Measurements from ENCODE around the gene TRIM13.
"Not testable (repeated sequence)": the region's sequence is repeated elsewhere in the genome, so short reads cannot be mapped to it uniquely, and the experiment has no call there.

Gene TRIM13

DNA sequence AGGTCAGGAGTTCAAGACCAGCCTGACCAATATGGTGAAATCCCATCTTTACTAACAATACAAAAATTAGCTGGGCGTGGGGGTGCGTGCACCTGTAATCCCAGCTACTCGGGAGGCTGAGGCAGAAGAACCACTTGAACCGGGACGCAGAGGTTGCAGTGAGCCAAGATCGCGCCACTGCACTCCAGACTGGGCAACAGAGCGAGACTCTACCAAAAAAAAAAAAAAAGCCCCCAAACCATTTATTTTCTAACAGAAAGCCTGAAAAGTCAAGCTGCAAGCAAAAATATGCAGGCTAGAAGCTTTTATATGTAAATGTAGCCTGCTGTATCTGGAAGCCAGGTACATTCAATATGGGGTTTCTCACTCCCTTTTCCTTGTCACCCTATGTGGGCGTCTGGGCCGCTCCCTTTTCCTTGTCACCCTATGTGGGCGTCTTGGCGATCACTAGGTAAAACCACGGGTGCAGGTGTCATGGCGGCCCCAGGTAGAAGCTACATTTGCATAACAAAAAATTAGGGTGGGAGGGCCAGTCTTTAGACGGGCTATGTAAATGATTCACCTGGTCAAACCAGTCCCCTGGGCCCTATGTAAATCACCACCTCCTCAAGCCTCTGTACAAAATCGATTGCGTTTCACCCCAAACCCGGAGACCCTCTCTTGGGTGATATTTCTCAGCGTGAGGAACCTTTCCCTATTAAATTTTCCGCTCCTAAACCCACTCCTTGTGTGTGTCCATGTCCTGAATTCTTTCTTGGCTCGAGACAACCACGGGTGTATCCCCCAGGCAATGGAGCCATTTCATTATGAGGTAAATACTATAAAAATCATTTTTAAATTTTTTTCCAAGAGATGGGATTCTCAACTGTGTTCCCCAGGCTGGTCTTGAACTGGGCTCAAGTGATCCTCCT lies 2.1 kb downstream of the TRIM13 start:
- no peak for DNase-seq

DNA sequence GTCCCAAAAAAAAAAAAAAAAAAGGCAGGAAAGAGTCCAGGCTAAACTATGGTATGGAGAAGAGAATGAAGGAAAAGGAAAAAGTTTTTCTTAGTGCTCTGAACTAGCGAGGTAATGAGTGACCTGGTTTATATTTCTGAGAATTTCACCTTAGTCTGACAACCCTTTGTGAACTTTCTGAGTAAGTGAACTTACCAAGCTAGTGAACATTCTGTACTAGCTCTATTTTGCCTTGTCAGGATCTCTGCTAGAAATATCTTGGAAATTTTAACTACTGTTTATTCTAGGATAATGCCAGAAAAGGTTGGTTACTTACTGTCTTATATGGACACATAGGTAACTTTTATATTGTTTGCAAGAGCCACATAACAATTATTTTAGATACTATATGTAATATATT lies 4.4 kb downstream of the TRIM13 start:
- no peak for DNase-seq

- DNase-seq, result no peak
Measured at GRCh38 chr13:50006426-50007135, 9.7 kb downstream of the TRIM13 start.

DNA sequence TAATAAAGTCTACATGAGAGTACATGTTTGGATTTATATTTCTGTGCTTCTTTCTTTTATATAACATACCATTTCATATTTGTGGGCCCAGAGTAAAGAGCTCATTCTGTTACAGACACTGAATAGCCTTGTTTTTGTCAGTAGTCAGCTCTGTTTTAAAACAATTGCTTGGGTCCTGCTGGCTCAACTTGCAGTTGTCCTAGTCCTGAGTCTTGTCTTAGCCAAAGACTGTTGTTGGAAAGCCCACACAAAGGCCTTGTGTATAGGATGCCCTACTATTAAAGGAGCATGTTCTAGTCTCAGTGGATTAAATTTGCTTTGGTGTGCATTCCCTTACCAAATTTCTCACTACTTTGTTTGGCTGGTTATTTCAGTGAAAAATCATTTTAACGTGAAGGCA lies 14.6 kb downstream of the TRIM13 start:
- no peak for DNase-seq

GRCh38 chr13:50012396-50013169 lies 15.7 kb downstream of the TRIM13 start:
- no peak for DNase-seq

GRCh38 chr13:50014386-50014785 lies 17.5 kb downstream of the TRIM13 start:
- DNase-seq, result no peak

DNA sequence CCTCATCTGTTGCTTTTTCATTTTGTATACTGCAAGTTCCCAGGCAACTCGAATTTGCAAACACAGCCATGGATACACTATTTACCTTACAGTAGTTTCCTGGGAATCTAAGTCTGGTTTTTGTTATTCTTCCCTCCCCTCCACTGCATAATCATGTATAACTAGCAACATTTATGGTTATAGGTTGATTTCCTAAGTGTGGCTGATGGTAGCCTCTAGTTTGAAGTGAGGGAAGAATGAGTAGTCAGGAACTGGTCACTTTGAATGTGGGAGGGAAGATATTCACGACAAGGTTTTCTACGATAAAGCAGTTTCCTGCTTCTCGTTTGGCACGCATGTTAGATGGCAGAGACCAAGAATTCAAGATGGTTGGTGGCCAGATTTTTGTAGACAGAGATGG lies 18.4 kb downstream of the TRIM13 start, which contains the start of gene KCNRG:
Gene KCNRG (plus strand): TSS at position 187 of the 400 bp plus-strand sequence. CDS start 50 bp downstream, at position 237.
- no peak for DNase-seq

- DNase-seq, result no peak
Measured at GRCh38 chr13:50015750-50016149, 18.9 kb downstream of the TRIM13 start.

GRCh38 chr13:50016444-50016843 lies 19.6 kb downstream of the TRIM13 start:
- DNase-seq, result no peak

GRCh38 chr13:50017819-50018218 lies 21.0 kb downstream of the TRIM13 start:
- DNase-seq, result no peak

DNA sequence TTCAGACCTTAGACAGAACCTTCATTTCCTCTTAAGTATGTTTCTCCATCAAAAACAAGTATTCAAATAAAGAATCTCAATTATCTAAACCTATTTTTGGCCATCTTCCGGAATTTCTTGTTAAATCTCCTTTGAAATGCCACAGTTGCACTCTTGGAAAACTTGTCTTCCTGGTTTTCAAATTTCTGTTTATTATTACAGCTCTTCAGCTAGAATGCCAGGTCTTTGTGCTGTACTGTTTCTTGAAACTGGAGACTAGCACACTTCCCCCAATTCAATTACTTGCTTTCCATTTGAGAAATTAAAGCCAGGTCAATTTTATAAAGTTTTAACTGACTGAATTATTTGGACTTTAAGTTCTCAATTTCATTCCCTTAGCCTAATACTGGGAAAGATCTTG lies 28.6 kb downstream of the TRIM13 start:
- no peak for DNase-seq

GRCh38 chr13:50026788-50027473 lies 30.1 kb downstream of the TRIM13 start:
- DNase-seq, result no peak

DNA sequence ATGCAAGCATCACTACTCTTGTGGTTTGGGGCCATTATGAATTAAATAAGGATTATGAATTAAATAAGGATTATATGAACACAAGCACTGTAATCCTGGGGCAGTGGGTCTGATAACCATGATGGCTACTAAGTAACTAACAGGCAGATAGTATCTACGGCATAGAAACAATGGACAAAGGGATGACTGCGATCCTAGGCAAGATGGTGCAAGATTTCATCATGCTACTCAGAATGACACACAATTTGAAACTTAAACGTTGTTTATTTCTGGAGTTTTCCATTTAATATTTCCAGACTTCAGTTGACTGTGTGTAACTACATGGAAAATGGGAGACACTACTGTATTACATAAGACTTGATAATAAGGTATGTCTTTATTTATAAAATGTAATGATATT lies 33.5 kb downstream of the TRIM13 start:
- DNase-seq, result no peak

- DNase-seq, result no peak
Measured at GRCh38 chr13:50033725-50034124, 36.9 kb downstream of the TRIM13 start.

DNA sequence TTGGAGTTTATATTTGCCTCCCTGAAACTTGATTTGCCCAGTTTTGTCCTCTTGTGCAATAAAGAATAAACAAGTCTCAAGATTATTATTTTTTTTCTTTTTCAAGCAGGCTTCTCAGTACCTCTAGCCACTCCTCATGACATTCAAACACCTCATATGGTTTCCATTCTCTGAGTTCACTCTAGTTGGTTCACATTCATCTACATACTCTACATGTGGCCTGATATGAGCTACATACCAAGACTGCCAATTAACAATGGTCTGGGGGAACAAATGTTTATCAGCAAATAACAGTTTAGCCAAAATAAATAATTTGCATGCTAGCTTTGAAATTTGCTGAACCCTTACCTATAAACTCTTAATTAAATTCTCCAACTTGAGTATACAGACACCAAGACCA lies 40.9 kb downstream of the TRIM13 start:
- DNase-seq, result no peak

DNA sequence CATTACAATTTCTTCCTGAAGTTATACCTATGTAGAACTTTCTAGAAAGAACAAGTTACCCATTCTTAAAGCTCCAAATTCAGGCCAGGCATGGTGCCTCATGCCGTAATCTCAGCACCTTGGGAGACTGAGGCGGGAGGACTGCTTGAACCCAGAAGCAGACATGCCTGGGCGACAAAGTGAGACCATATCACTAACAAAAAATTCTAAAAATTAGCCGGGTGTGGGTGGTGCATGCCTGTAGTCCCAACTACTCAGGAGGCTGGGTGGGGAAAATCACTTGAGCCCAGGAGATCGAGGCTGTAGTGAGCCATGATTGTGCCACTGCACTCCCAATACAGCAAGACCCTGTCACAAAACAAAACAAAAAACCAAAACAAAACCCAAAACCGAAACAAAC lies 41.4 kb downstream of the TRIM13 start:
- no peak for DNase-seq

DNA sequence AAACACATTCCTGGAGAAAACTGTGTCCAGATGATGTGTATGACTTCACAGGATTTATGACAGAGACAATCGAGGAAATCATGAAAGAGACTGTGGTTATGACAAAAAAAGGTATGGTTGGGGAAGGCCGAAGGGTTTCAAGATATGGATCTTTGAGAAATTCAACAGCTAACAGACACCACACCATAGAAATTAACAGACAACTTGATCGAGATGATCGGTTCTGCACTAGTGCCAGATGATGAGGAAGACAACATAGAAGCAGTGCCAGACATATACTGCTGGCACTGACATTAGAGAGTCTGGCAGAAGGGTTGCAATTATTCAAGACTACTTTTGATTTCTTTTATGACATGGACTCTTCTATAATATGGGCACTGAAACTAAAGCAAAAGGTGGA lies 55.6 kb downstream of the TRIM13 start:
- DNase-seq, result no peak

DNA sequence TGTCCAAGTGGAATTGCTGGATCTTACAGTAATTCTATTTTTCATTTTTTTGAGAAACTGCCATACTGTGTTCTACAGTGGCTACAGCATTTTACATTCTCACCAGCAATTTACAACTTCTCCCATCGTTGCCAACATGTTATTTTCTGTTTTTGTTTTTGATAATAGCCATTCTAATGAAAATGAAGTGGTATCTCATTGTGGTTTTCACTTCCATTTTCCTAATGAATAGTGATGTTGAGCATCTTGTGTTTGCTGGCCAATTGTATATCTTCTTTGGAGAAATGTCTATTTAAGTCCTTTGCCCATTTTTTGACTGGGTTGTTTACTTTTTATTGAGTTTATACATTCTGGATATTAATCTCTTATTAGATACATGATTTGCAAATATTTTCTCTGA lies 57.0 kb downstream of the TRIM13 start:
- no peak for DNase-seq

GRCh38 chr13:50055454-50055853 lies 58.6 kb downstream of the TRIM13 start:
- no peak for DNase-seq

DNA sequence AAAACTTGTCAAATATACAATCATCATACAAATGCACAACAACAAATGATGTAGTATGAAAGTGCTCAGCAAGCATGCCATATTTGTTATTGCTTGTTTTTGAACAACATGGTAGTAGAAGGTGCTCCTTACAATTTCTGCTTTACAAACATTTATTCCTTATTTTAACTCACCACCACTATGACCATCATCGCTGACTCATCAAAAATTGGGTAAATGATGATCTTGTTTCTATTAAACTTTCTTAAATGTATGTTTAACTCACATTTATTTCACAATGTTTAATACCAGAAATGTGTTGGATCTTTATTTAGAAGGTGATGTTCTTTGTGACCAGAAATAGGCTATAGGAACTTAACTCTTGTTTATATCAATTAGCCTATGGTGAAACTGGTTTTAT lies 63.9 kb downstream of the TRIM13 start:
- no peak for DNase-seq

GRCh38 chr13:50062336-50062735 lies 65.5 kb downstream of the TRIM13 start:
- DNase-seq, result not testable (repeated sequence)

DNA sequence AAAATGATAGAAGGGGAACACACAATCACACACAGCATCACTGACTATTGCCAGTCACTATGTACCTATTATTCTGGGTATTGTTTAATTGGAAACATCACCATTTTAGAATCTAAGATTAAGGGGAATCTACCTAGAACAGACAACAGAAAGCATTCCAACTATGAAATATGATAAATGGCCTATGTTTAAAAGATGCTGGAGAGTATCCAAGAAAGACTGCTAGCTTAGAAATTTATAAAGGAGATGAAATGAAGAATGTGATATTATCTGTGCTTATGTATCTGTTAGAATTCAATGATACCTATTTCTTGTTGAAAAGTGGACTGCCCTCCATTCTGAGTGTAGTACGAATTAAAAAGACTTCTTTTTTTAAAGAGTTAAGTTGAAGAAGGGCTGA lies 68.9 kb downstream of the TRIM13 start:
- no peak for DNase-seq
